ENCODE measurements around the gene F10.
"Not testable (repeated sequence)": the region's sequence is repeated elsewhere in the genome, so short reads cannot be mapped to it uniquely, and the experiment has no call there.

F10 gene

DNA sequence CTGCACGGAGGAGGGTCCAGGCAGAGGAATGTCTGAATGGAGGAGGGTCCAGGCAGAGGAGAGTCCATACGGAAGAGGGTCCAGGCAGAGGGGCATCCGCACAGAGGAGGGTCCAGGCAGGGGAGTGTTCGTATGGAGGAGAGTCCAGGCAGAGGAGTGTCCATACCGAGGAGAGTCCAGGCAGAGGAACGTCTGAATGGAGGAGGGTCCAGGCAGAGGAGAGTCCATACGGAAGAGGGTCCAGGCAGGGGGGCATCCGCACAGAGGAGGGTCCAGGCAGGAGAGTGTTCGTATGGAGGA is 42.9 kb upstream of the F10 start:
- peaks cover 1 to 30% of the 10 kb centered on the region in 2 donors for H3K36me3 ChIP-seq (ENCODE audit: control insufficient read depth in 2 of 2, insufficient read depth in 2 of 2, low read length in 2 of 2)
- not testable (repeated sequence) for H3K9me3 ChIP-seq (ENCODE audit: control insufficient read depth in 2 of 2, low read length in 2 of 2); H3K9ac ChIP-seq (ENCODE audit: low read depth in 1 of 2, low read length in 2 of 2); H3K27me3 ChIP-seq (ENCODE audit: control insufficient read depth in 2 of 2, insufficient read depth in 2 of 2, low read length in 2 of 2); H3K4me1 ChIP-seq (ENCODE audit: control insufficient read depth in 2 of 2, insufficient read depth in 2 of 2, low read length in 2 of 2); H3K27ac ChIP-seq (ENCODE audit: low read depth in 2 of 2, low read length in 2 of 2); H3K4me3 ChIP-seq (ENCODE audit: low read length in 2 of 2)

DNA sequence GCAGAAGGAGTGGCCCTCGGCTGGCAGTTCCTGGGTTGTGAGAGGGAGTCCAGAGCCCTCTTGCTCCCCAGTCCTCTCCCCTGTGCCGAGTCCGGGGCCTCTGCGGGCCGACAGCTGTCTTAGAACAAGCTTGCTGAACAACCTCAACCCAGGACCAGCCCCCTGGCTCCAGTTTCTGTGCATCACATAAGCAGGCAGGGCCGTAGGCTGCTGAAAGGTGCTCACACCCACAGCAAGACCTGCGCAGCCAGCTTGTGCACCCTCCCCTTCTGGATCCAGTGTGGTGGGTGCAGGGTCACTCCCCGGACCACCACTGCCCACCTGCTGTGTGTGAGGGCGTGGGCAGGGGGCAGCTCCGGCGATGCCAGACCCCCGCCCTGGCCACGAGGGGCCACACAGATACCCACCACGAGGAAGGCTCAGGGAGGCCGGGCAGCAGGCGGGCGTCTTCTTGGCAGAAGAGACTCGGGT is 42.2 kb upstream of the F10 start:
- H3K9me3 ChIP-seq (ENCODE audit: control insufficient read depth in 2 of 2, low read length in 2 of 2): no peaks in the 10 kb centered on the region
- H3K27ac ChIP-seq (ENCODE audit: low read depth in 2 of 2, low read length in 2 of 2): no peak overlapping the region
- no peaks in the 10 kb centered on the region for H3K4me1 ChIP-seq (ENCODE audit: control insufficient read depth in 2 of 2, insufficient read depth in 2 of 2, low read length in 2 of 2)
- H3K9ac ChIP-seq (ENCODE audit: low read depth in 1 of 2, low read length in 2 of 2): no peak overlapping the region
- H3K4me3 ChIP-seq (ENCODE audit: low read length in 2 of 2): no peak overlapping the region
- no peaks in the 10 kb centered on the region for H3K27me3 ChIP-seq (ENCODE audit: control insufficient read depth in 2 of 2, insufficient read depth in 2 of 2, low read length in 2 of 2)
- H3K36me3 ChIP-seq (ENCODE audit: control insufficient read depth in 2 of 2, insufficient read depth in 2 of 2, low read length in 2 of 2): peaks cover 4 to 34% of the 10 kb centered on the region in 2 donors

DNA sequence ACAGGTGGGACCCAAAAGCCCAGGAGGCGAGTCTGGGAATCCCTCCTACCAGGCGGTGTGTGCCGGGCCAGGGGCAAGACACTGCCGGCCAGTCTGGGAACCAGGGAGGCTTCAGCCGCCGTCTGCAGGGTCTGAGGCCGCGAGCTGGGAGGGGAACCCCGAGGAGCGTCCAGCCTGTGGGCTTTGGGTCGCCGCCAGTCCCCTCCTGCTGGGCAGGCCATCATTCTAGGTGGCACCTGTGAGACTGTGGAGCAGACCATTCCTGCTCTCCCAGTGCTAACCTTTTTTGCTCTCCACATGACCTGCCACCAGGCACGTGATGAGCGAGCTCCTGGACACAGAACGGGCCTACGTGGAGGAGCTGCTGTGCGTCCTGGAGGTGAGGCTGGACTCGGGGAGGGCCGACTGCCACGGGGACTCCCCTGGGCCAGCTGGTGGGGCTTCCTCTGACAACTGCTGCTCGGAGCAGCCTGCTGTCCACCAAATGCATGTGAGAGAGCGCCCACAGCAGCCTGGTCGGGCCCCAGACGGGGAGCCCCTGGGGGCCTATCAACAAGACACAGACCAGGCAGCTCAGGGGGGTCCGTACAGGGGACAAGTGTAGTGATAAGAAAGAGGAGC is 41.6 kb upstream of the F10 start:
- H3K4me3 ChIP-seq (ENCODE audit: low read length in 2 of 2): no peak overlapping the region
- no peak overlapping the region for H3K9ac ChIP-seq (ENCODE audit: low read depth in 1 of 2, low read length in 2 of 2)
- peaks cover 4 to 28% of the 10 kb centered on the region in 2 donors for H3K36me3 ChIP-seq (ENCODE audit: control insufficient read depth in 2 of 2, insufficient read depth in 2 of 2, low read length in 2 of 2)
- H3K27me3 ChIP-seq (ENCODE audit: control insufficient read depth in 2 of 2, insufficient read depth in 2 of 2, low read length in 2 of 2): no peaks in the 10 kb centered on the region
- no peaks in the 10 kb centered on the region for H3K9me3 ChIP-seq (ENCODE audit: control insufficient read depth in 2 of 2, low read length in 2 of 2)
- no peaks in the 10 kb centered on the region for H3K4me1 ChIP-seq (ENCODE audit: control insufficient read depth in 2 of 2, insufficient read depth in 2 of 2, low read length in 2 of 2)
- no peak overlapping the region for H3K27ac ChIP-seq (ENCODE audit: low read depth in 2 of 2, low read length in 2 of 2)

DNA sequence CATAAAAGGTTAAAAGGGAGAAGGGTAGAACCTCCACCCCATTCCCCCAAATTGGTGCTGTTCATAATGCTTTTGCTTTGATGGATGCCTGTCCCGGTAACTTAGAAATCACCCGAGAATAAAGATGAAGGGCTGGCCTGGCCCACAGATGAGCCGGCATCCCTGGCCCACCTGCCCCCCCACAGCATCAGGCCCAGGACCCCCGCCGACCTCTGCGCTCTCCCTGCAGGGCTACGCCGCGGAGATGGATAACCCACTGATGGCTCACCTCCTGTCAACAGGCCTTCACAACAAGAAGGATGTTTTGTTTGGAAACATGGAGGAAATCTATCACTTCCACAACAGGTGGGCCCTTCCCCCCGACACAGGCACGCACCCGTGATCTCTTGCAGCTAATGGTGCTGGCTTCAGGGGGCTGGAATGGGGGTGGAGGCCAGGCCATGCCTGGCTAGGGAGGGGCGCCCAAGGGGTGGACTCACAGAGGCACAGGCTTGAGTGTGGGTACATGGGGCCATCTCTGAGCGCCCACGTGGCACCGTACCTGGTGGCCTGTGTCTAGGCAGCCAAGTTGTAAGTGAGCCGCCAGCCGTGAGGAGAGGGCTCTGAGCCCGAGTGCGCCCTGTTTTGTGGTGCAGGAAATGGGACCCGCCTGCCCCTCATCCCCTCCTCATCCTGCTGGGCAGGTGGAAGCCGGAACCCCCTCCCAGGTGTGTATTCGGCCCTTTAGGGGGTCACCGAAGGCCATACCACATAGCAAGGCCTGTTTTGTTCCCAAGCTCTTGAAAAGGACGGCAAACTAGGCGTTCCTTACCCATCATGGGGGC is 40.2 kb upstream of the F10 start:
- no peak overlapping the region for H3K27ac ChIP-seq (ENCODE audit: low read depth in 2 of 2, low read length in 2 of 2)
- H3K4me3 ChIP-seq (ENCODE audit: low read length in 2 of 2): no peak overlapping the region
- H3K36me3 ChIP-seq (ENCODE audit: control insufficient read depth in 2 of 2, insufficient read depth in 2 of 2, low read length in 2 of 2): peaks cover 7 to 28% of the 10 kb centered on the region in 2 donors
- H3K9ac ChIP-seq (ENCODE audit: low read depth in 1 of 2, low read length in 2 of 2): no peak overlapping the region
- no peaks in the 10 kb centered on the region for H3K4me1 ChIP-seq (ENCODE audit: control insufficient read depth in 2 of 2, insufficient read depth in 2 of 2, low read length in 2 of 2)
- no peaks in the 10 kb centered on the region for H3K27me3 ChIP-seq (ENCODE audit: control insufficient read depth in 2 of 2, insufficient read depth in 2 of 2, low read length in 2 of 2)
- H3K9me3 ChIP-seq (ENCODE audit: control insufficient read depth in 2 of 2, low read length in 2 of 2): no peaks in the 10 kb centered on the region

DNA sequence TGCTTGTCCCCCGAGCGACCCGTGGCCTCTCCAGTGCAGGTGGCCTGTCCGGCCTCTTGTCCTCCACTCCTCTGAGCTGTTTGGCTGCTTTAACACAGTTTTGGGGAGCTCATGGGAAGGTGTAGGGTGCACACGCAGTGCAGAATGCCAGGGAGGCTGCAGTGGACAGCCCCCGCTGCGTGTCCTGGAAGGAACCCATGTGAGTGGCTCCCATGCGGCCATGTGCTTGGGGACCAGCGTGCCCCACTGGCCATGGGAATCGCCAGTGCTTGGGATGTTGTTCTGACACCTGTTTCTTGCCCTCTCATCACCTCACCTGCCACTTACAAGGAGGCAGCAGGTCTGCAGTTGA is 39.6 kb upstream of the F10 start:
- Histone ChIP-seq H3K4me3 (ENCODE audit: low read length in 2 of 2) (no peak overlapping the region), H3K27me3 (ENCODE audit: control insufficient read depth in 2 of 2, insufficient read depth in 2 of 2, low read length in 2 of 2) (no peaks in the 10 kb centered on the region), H3K27ac (ENCODE audit: low read depth in 2 of 2, low read length in 2 of 2) (no peak overlapping the region), H3K9ac (ENCODE audit: low read depth in 1 of 2, low read length in 2 of 2) (no peak overlapping the region), H3K9me3 (ENCODE audit: control insufficient read depth in 2 of 2, low read length in 2 of 2) (no peaks in the 10 kb centered on the region), H3K4me1 (ENCODE audit: control insufficient read depth in 2 of 2, insufficient read depth in 2 of 2, low read length in 2 of 2) (no peaks in the 10 kb centered on the region), H3K36me3 (ENCODE audit: control insufficient read depth in 2 of 2, insufficient read depth in 2 of 2, low read length in 2 of 2) (peaks cover 11 to 29% of the 10 kb centered on the region in 2 donors)

DNA sequence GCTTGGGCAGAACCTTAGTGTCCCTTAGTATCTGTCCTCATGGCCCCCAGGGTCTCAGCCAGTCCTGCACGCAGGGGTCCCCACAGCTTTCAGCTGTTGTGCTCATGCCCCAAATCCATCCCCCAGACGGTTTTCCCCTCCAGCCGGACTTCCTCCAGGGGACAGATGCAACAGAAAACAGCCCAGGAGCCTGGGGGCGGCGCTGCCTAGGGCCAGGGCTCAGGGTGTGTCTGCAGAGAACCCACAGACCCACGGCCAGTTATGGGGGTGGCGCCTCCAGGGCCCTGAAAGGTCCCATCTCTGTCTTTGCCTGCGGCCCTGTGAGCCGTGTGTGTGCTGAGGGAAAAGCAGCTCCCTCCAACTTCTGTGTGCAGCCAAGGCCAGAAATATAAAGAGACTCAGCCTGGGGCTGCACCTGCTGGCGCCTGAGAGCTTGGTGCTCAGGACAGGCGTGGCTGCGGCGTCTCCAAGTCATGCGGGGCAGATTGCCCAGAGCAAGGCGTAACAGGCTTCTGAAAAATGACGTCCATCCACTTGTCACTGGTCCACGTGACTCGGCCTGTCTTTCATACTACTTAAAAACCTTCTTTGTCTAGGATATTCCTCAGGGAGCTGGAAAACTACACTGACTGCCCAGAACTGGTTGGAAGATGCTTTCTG is 39.1 kb upstream of the F10 start:
- Histone ChIP-seq H3K36me3 (ENCODE audit: control insufficient read depth in 2 of 2, insufficient read depth in 2 of 2, low read length in 2 of 2) (peaks cover 11 to 30% of the 10 kb centered on the region in 2 donors), H3K27me3 (ENCODE audit: control insufficient read depth in 2 of 2, insufficient read depth in 2 of 2, low read length in 2 of 2) (no peaks in the 10 kb centered on the region), H3K4me1 (ENCODE audit: control insufficient read depth in 2 of 2, insufficient read depth in 2 of 2, low read length in 2 of 2) (no peaks in the 10 kb centered on the region), H3K27ac (ENCODE audit: low read depth in 2 of 2, low read length in 2 of 2) (no peak overlapping the region), H3K9ac (ENCODE audit: low read depth in 1 of 2, low read length in 2 of 2) (no peak overlapping the region), H3K4me3 (ENCODE audit: low read length in 2 of 2) (no peak overlapping the region), H3K9me3 (ENCODE audit: control insufficient read depth in 2 of 2, low read length in 2 of 2) (no peaks in the 10 kb centered on the region)

DNA sequence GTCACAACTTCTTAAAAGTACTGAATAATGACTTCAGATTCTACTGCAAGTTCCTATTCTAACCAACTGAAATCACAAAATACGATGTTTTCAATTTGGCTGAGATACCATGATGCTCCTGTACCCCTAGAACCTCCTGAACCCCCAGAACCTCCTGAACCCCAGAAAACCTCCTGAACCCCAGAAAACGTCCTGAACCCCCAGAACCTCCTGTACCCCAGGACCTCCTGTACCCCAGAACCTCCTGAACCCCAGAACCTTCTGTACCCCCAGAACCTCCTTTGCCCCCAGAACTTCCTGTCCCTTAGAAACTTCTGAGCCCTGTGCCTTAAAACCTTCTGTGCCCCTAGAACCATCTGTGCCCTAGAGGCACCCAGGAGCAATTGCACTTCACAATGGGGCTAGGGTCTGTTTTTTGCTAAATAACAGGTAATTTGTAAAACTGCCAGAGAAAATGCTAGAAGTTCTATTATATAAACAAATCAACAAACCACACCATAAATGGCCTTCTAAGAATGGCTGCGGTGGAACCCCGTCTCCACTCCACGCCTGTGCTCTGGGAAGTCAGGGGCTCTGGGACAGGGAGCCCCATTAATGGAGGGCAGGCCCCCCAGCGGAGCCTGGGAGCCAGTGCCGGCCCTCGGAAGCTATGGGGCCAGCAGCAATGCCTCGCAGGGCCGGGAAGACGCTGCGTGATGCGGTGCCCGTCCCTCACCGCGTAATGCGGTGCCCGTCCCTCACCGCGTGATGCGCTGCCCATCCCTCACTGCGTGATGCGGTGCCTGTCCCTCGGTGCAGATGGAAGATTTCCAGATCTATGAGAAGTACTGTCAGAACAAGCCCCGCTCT is 38.3 kb upstream of the F10 start:
- Histone ChIP-seq H3K9me3 (ENCODE audit: control insufficient read depth in 2 of 2, low read length in 2 of 2) (no peaks in the 10 kb centered on the region), H3K27me3 (ENCODE audit: control insufficient read depth in 2 of 2, insufficient read depth in 2 of 2, low read length in 2 of 2) (no peaks in the 10 kb centered on the region), H3K4me3 (ENCODE audit: low read length in 2 of 2) (no peak overlapping the region), H3K4me1 (ENCODE audit: control insufficient read depth in 2 of 2, insufficient read depth in 2 of 2, low read length in 2 of 2) (no peaks in the 10 kb centered on the region), H3K27ac (ENCODE audit: low read depth in 2 of 2, low read length in 2 of 2) (no peak overlapping the region), H3K36me3 (ENCODE audit: control insufficient read depth in 2 of 2, insufficient read depth in 2 of 2, low read length in 2 of 2) (peaks cover 9 to 28% of the 10 kb centered on the region in 2 donors), H3K9ac (ENCODE audit: low read depth in 1 of 2, low read length in 2 of 2) (no peak overlapping the region)

DNA sequence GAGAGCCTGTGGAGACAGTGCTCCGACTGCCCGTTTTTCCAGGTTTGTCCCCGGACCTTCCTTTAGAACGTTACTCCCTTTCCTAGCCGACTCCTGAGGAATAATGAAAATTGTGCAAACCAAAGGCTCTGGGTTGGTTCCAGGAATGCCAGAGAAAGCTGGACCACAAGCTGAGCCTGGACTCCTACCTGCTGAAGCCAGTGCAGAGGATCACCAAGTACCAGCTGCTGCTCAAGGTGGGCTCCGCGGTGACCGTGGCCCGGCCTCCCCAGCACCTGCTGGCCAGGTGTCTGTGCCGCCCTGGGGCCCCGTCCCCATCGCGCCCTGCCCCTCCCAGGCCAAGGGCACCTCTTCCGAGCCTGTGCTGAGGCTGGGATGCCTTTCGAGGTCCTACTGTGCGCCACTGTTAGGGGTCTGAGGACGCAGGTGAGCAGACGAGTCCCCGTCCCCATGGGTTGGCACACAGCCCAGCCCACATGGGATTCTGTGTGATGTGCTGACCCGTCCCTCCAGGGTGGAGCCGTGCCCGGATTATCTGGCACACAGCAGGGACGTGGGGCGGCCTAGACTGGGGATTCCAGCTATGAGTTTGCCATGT is 37.6 kb upstream of the F10 start:
- H3K4me3 ChIP-seq (ENCODE audit: low read length in 2 of 2): no peak overlapping the region
- H3K4me1 ChIP-seq (ENCODE audit: control insufficient read depth in 2 of 2, insufficient read depth in 2 of 2, low read length in 2 of 2): no peaks in the 10 kb centered on the region
- H3K27me3 ChIP-seq (ENCODE audit: control insufficient read depth in 2 of 2, insufficient read depth in 2 of 2, low read length in 2 of 2): no peaks in the 10 kb centered on the region
- no peak overlapping the region for H3K27ac ChIP-seq (ENCODE audit: low read depth in 2 of 2, low read length in 2 of 2)
- H3K9me3 ChIP-seq (ENCODE audit: control insufficient read depth in 2 of 2, low read length in 2 of 2): no peaks in the 10 kb centered on the region
- peaks cover 9 to 31% of the 10 kb centered on the region in 2 donors for H3K36me3 ChIP-seq (ENCODE audit: control insufficient read depth in 2 of 2, insufficient read depth in 2 of 2, low read length in 2 of 2)
- H3K9ac ChIP-seq (ENCODE audit: low read depth in 1 of 2, low read length in 2 of 2): no peak overlapping the region

DNA sequence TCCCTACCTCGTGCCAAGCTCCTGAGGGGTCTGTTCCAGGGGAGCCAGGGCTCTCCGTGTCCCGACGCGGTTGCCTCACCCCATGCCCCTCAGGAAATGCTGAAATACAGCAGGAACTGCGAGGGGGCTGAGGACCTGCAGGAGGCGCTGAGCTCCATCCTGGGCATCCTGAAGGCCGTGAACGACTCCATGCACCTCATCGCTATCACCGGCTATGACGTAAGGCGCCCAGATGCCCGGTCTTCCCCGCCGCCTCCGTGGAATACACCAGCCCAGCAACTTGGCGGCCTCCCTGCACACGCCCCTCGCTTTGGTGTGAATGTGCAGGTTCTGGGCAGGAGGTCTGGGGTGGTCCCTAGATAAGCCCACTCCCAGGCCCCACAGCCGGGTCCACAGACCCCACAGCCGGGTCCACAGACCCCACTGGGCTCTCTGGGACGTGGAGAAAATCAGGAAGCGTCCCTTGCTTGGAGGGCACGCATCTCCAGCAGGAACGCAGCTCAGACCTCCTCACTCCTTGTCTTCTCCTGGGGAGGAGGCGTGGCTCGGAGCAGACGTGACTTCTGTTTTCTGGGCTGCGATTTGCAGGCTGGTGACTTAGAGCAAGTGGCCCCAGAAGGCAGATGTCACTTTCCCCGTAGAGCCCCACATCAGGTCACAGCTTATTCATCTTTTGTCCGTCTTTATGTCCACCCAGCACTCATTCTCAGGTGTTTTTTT is 36.4 kb upstream of the F10 start:
- no peak overlapping the region for H3K9ac ChIP-seq (ENCODE audit: low read depth in 1 of 2, low read length in 2 of 2)
- no peak overlapping the region for H3K27ac ChIP-seq (ENCODE audit: low read depth in 2 of 2, low read length in 2 of 2)
- peaks cover 9 to 33% of the 10 kb centered on the region in 2 donors for H3K36me3 ChIP-seq (ENCODE audit: control insufficient read depth in 2 of 2, insufficient read depth in 2 of 2, low read length in 2 of 2)
- H3K27me3 ChIP-seq (ENCODE audit: control insufficient read depth in 2 of 2, insufficient read depth in 2 of 2, low read length in 2 of 2): no peaks in the 10 kb centered on the region
- H3K4me3 ChIP-seq (ENCODE audit: low read length in 2 of 2): no peak overlapping the region
- H3K9me3 ChIP-seq (ENCODE audit: control insufficient read depth in 2 of 2, low read length in 2 of 2): no peaks in the 10 kb centered on the region
- H3K4me1 ChIP-seq (ENCODE audit: control insufficient read depth in 2 of 2, insufficient read depth in 2 of 2, low read length in 2 of 2): no peaks in the 10 kb centered on the region

All from mucosa of rectum (tissue), 2 donors.